Measurements from ENCODE around the gene VPS4B.

VPS4B gene

GRCh38 chr18:63339920-63340484 lies 82.3 kb downstream of the VPS4B start:
- no peak for DNase-seq (ENCODE audit: low read depth)
- no peak overlapping the region for H3K4me3 ChIP-seq (ENCODE audit: low read depth, low read length)
